ENCODE measurements around the gene TGIF2. TPM values are rescaled to one million over a fixed set of nuclear protein-coding genes. Genes with fewer than 3 reads are reported as not detected.

Gene TGIF2
- total and polyA plus RNA-seq, 2 of the 13 experiments (the other 11 are each of a cell fraction or from before 2014, with no cell fraction given), result 41.3 to 53.9 TPM

- TF ChIP-seq KDM5A (IDR thresholded peaks at IDR 0.05; ENCODE audit: borderline replicate concordance, low read length) (no peak), MXD3 (CRISPR knock-in tag; IDR thresholded peaks at IDR 0.05) (peak; percentile 16; the same call in 1 of the 2 replicates), ONECUT2 (CRISPR knock-in tag; IDR thresholded peaks at IDR 0.05) (no peak), DMAP1 (CRISPR knock-in tag; IDR thresholded peaks at IDR 0.05) (no peak), ZNF687 (CRISPR knock-in tag; IDR thresholded peaks at IDR 0.05) (peak; percentile 51), ZFP1 (CRISPR knock-in tag; IDR thresholded peaks at IDR 0.05) (no peak), XRCC5 (optimal IDR thresholded peaks at IDR 0.05; ENCODE audit: low read length) (peak; percentile 33), HNRNPLL (IDR thresholded peaks at IDR 0.05; ENCODE audit: low read depth, low read length, poor library complexity, severe bottlenecking) (peak; percentile 2)
Measured at GRCh38 chr20:36549942-36550789, 23.2 kb upstream of the TGIF2 start (continued).
